NCI-H748 (cell line): ENCODE results near the gene PTRH2.
A peak's percentile ranks its signal among the peaks of the same experiment; 100 is the strongest.
"Not testable (repeated sequence)": the region's sequence is repeated elsewhere in the genome, so short reads cannot be mapped to it uniquely, and the experiment has no call there.

Experiments used
- DNase-seq: peaks from one replicate; lab custom pipeline; 2025; ENCODE audit not compliant: unreplicated experiment; lab: John Stamatoyannopoulos, UW

Gene PTRH2

GRCh38 chr17:59671386-59671785 is 35.8 kb downstream of the PTRH2 start:
- no peak for DNase-seq

GRCh38 chr17:59669944-59670343 is 37.3 kb downstream of the PTRH2 start:
- DNase-seq: no peak

GRCh38 chr17:59669411-59669810 is 37.8 kb downstream of the PTRH2 start:
- no peak for DNase-seq

GRCh38 chr17:59668816-59669215 is 38.4 kb downstream of the PTRH2 start:
- no peak for DNase-seq

- peak; percentile 15 for DNase-seq
These were observed 41.0 kb downstream of the PTRH2 start for GRCh38 chr17:59666235-59666634.

- not testable (repeated sequence) for DNase-seq
These were observed 50.6 kb downstream of the PTRH2 start for GRCh38 chr17:59656624-59657023.

- DNase-seq: no peak
These were observed 55.1 kb downstream of the PTRH2 start for GRCh38 chr17:59652119-59652518.

- DNase-seq: no peak
These were observed 55.9 kb downstream of the PTRH2 start for GRCh38 chr17:59651346-59651745.

- DNase-seq: no peak
These were observed 56.6 kb downstream of the PTRH2 start for GRCh38 chr17:59650642-59651041.

GRCh38 chr17:59649886-59650285 is 57.3 kb downstream of the PTRH2 start:
- DNase-seq: no peak
